SK-N-SH treated with all-trans-retinoic acid at 6 μM for 48 hours (cell line): ENCODE results near the gene EMSY.

Experiments
- ARNTL ChIP-seq: fragments of 450-650 bp; formaldehyde crosslinking; IDR thresholded peaks from 2 replicates; pipeline ENCODE4 v1.5.0; 2020; ENCODE audit warnings: low read depth, mild to moderate bottlenecking, moderate library complexity, borderline replicate concordance
- CREB5 ChIP-seq: fragments of 250-450 bp; sonication (Bioruptor Pico); IDR thresholded peaks from 2 replicates; pipeline ENCODE4 v1.5.1; 2020; ENCODE audit warnings: low read depth, mild to moderate bottlenecking, moderate library complexity
- ISL1 ChIP-seq: fragments of 250-450 bp; sonication (Bioruptor Pico); IDR thresholded peaks from 2 replicates; pipeline ENCODE4 v2.1.2; 2022; ENCODE audit warnings: mild to moderate bottlenecking, moderate library complexity
- PATZ1 ChIP-seq: fragments of 250-450 bp; sonication (Bioruptor Pico); IDR thresholded peaks from 2 replicates; pipeline ENCODE4 v1.8.0; 2020; ENCODE audit warnings: mild to moderate bottlenecking, moderate library complexity, borderline replicate concordance
- PPARA ChIP-seq: fragments of 250-450 bp; sonication (Bioruptor Pico); IDR thresholded peaks from 2 replicates; pipeline ENCODE4 v1.5.0; 2020; ENCODE audit warnings: mild to moderate bottlenecking, borderline replicate concordance
- RARB ChIP-seq: fragments of 250-450 bp; sonication (Bioruptor Pico); IDR thresholded peaks from 2 replicates; pipeline ENCODE4 v1.8.0; 2021; ENCODE audit warnings: mild to moderate bottlenecking, moderate library complexity
- SNAI2 ChIP-seq: fragments of 250-450 bp; sonication (Bioruptor Pico); IDR thresholded peaks from 2 replicates; pipeline ENCODE4 v1.5.0; 2020; ENCODE audit warnings: mild to moderate bottlenecking, moderate library complexity
- ZC3H10 ChIP-seq: fragments of 250-450 bp; sonication (Bioruptor Pico); IDR thresholded peaks from 2 replicates; pipeline ENCODE4 v1.5.1; 2021; ENCODE audit warnings: mild to moderate bottlenecking, moderate library complexity
- ZFP3 ChIP-seq: fragments of 250-450 bp; sonication (Bioruptor Pico); IDR thresholded peaks from 2 replicates; pipeline ENCODE4 v1.5.0; 2020; ENCODE audit warnings: mild to moderate bottlenecking, moderate library complexity
- ZFP30 ChIP-seq: fragments of 450-650 bp; formaldehyde crosslinking; IDR thresholded peaks from 2 replicates; pipeline ENCODE4 v1.5.0; 2022; ENCODE audit warnings: mild to moderate bottlenecking, moderate library complexity
- ZNF70 ChIP-seq: fragments of 450-650 bp; formaldehyde crosslinking; IDR thresholded peaks from 2 replicates; pipeline ENCODE4 v1.5.0; 2020; ENCODE audit warnings: mild to moderate bottlenecking, moderate library complexity
- ZNF8 ChIP-seq: fragments of 450-650 bp; formaldehyde crosslinking; IDR thresholded peaks from 2 replicates; pipeline ENCODE4 v1.5.0; 2020; ENCODE audit warnings: mild to moderate bottlenecking, moderate library complexity

GRCh38 chr11:76424891-76425290, 19.9 kb upstream of the EMSY start:
- TF ChIP-seq ZNF8 (CRISPR knock-in tag) (no peak), PPARA (CRISPR knock-in tag) (no peak), ARNTL (CRISPR knock-in tag) (no peak), PATZ1 (CRISPR knock-in tag) (no peak), RARB (CRISPR knock-in tag) (no peak), CREB5 (CRISPR knock-in tag) (no peak), ZFP30 (no peak), ZC3H10 (CRISPR knock-in tag) (no peak), ZFP3 (CRISPR knock-in tag) (no peak), ZNF70 (CRISPR knock-in tag) (no peak), SNAI2 (CRISPR knock-in tag) (no peak), ISL1 (CRISPR knock-in tag) (no peak)
